Measurements from ENCODE around the gene OR1S2.

Gene OR1S2

DNA sequence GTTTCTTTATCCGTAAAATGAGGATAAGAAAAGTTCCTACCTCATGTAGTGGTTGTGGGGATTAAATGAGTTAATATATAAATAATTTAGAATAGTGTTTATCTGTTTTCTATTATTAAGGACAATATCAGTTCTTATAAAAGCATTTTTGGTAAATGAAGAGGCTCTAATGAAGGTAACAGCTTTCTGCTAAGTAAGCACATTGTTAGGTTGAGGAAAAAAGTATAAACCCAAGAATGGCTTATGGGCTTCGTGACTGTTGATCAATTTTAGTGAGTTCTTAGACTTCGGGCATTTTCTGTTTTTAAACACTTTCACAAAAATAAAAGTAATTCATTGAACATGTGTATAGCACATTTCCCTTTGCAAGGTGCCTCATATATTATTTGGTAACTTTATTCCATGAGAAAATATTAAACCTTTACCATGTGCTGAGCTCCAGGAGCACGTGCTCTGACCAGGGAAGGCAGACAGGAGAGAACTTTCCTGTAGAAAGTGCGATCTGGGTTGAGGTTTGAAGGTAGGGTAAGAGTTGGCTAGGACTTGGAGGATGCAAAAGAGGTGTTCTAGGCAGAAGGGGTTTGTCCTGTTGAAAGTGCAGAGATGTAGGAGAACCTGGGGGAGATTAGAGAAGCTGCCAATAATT lies 26.4 kb downstream of the OR1S2 start:
- Histone ChIP-seq H3K9me2 (replicated peaks; ENCODE audit: low read depth, low read length) (no peaks in the 10 kb centered on the region), H3K9me3 (ENCODE audit: insufficient read depth, low read depth, low read length) (no peaks in the 10 kb centered on the region), H3K27me3 (ENCODE audit: insufficient read depth, low read length, poor library complexity, severe bottlenecking) (no peaks in the 10 kb centered on the region), H3K9ac (ENCODE audit: low read depth, low read length, poor library complexity, severe bottlenecking) (no peak overlapping the region), H4K20me1 (ENCODE audit: insufficient read depth, low read length, poor library complexity, severe bottlenecking) (no peaks in the 10 kb centered on the region), H3K36me3 (ENCODE audit: insufficient read depth, low read length) (no peaks in the 10 kb centered on the region), H3K4me1 (ENCODE audit: insufficient read depth, low read length, poor library complexity, severe bottlenecking) (no peaks in the 10 kb centered on the region), H3K79me2 (ENCODE audit: insufficient read depth, low read length) (no peaks in the 10 kb centered on the region), H3F3A (ENCODE audit: low read depth) (no peaks in the 10 kb centered on the region), H3K4me3 (ENCODE audit: low read length, poor library complexity, severe bottlenecking) (no peak overlapping the region), H2AFZ (ENCODE audit: low read length) (no peak overlapping the region), H3K4me2 (ENCODE audit: low read depth, low read length, poor library complexity, severe bottlenecking) (no peak overlapping the region)
- TF ChIP-seq, protein P1, sequence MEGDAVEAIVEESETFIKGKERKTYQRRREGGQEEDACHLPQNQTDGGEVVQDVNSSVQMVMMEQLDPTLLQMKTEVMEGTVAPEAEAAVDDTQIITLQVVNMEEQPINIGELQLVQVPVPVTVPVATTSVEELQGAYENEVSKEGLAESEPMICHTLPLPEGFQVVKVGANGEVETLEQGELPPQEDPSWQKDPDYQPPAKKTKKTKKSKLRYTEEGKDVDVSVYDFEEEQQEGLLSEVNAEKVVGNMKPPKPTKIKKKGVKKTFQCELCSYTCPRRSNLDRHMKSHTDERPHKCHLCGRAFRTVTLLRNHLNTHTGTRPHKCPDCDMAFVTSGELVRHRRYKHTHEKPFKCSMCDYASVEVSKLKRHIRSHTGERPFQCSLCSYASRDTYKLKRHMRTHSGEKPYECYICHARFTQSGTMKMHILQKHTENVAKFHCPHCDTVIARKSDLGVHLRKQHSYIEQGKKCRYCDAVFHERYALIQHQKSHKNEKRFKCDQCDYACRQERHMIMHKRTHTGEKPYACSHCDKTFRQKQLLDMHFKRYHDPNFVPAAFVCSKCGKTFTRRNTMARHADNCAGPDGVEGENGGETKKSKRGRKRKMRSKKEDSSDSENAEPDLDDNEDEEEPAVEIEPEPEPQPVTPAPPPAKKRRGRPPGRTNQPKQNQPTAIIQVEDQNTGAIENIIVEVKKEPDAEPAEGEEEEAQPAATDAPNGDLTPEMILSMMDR (conservative IDR thresholded peaks at IDR 0.05; ENCODE audit: low read length): no peak
- no peak for TF ChIP-seq EZH2phosphoT487 (IDR thresholded peaks at IDR 0.05; ENCODE audit: borderline replicate concordance)

DNA sequence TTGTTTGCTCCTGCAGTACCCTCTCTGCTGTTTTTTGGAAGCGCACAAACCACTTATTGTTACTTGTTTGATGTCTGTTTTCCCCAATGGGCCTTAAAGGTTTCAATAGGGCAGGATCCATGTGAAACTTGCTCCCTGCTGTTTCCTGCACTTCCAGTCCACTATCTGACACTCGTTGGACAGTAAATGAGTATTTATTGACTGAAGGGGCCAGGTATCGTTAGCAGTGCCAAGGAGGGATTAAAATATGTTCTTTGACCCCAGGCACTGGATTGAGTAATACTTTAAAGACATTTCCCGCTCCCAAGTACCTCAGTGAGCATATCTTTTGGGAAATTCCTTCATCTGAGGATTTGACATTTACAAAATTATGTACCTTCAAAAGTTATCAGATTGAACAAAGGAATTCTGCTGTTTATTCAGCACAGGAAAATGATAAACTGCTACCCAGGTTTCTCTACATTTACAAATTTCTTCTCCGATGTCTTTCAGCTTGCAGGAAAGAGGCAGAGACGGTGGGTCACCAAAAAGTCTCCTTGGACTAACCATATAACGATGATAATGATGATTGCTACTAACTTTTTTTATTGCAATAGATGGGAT lies 38.3 kb downstream of the OR1S2 start:
- Histone ChIP-seq H2AFZ (ENCODE audit: low read length) (no peak overlapping the region), H3K9me2 (replicated peaks; ENCODE audit: low read depth, low read length) (no peaks in the 10 kb centered on the region), H3K4me2 (ENCODE audit: low read depth, low read length, poor library complexity, severe bottlenecking) (no peak overlapping the region), H3K9me3 (ENCODE audit: insufficient read depth, low read depth, low read length) (no peaks in the 10 kb centered on the region), H3K36me3 (ENCODE audit: insufficient read depth, low read length) (no peaks in the 10 kb centered on the region), H3K4me3 (ENCODE audit: low read length, poor library complexity, severe bottlenecking) (no peak overlapping the region), H3K27me3 (ENCODE audit: insufficient read depth, low read length, poor library complexity, severe bottlenecking) (no peaks in the 10 kb centered on the region), H3F3A (ENCODE audit: low read depth) (no peaks in the 10 kb centered on the region), H3K79me2 (ENCODE audit: insufficient read depth, low read length) (no peaks in the 10 kb centered on the region), H3K9ac (ENCODE audit: low read depth, low read length, poor library complexity, severe bottlenecking) (no peak overlapping the region), H3K4me1 (ENCODE audit: insufficient read depth, low read length, poor library complexity, severe bottlenecking) (no peaks in the 10 kb centered on the region), H4K20me1 (ENCODE audit: insufficient read depth, low read length, poor library complexity, severe bottlenecking) (no peaks in the 10 kb centered on the region)
- TF ChIP-seq, protein P1 (conservative IDR thresholded peaks at IDR 0.05; ENCODE audit: low read length): no peak
- TF ChIP-seq EZH2phosphoT487 (IDR thresholded peaks at IDR 0.05; ENCODE audit: borderline replicate concordance): no peak

DNA sequence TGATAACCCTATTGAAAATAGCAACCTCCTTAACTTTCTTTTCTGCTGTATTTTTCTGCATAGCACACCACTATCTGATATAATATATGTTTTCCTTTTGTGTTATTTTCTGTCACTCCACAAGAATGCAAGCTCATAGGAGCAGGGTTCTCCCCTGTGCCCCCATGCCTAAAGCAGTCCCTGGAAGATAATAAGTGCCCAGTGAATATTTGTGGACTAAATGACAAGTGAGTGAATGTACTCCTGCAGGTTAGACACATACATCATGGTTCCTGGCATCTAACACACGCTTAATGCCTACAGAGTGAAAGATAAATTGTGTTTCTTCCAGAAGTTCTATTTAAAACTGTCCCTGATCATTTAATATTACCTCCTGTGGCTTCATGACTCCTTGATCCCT lies 39.0 kb downstream of the OR1S2 start:
- Histone ChIP-seq H3K4me3 (ENCODE audit: low read length, poor library complexity, severe bottlenecking) (no peak overlapping the region), H3K4me2 (ENCODE audit: low read depth, low read length, poor library complexity, severe bottlenecking) (no peak overlapping the region), H3F3A (ENCODE audit: low read depth) (no peaks in the 10 kb centered on the region)

More for the DNA sequence above, 39.0 kb downstream of the OR1S2 start:
- Histone ChIP-seq H2AFZ (ENCODE audit: low read length) (no peak overlapping the region), H3K4me1 (ENCODE audit: insufficient read depth, low read length, poor library complexity, severe bottlenecking) (no peaks in the 10 kb centered on the region), H3K9me3 (ENCODE audit: insufficient read depth, low read depth, low read length) (no peaks in the 10 kb centered on the region), H3K9ac (ENCODE audit: low read depth, low read length, poor library complexity, severe bottlenecking) (no peak overlapping the region), H4K20me1 (ENCODE audit: insufficient read depth, low read length, poor library complexity, severe bottlenecking) (no peaks in the 10 kb centered on the region), H3K36me3 (ENCODE audit: insufficient read depth, low read length) (no peaks in the 10 kb centered on the region), H3K27me3 (ENCODE audit: insufficient read depth, low read length, poor library complexity, severe bottlenecking) (no peaks in the 10 kb centered on the region), H3K9me2 (replicated peaks; ENCODE audit: low read depth, low read length) (no peaks in the 10 kb centered on the region), H3K79me2 (ENCODE audit: insufficient read depth, low read length) (no peaks in the 10 kb centered on the region)
- no peak for TF ChIP-seq EZH2phosphoT487 (IDR thresholded peaks at IDR 0.05; ENCODE audit: borderline replicate concordance)
- TF ChIP-seq, protein P1 (conservative IDR thresholded peaks at IDR 0.05; ENCODE audit: low read length): no peak

All from Loucy (cell line).